Fibroblast of skin of scalp (primary cell): ENCODE data around the gene F13A1.

Experiments
- DNase-seq: peaks from one replicate; pipeline ENCODE4 v3.0.0-alpha.2; 2013

F13A1 gene

GRCh38 chr6:6243846-6244245 is 76.6 kb downstream of the F13A1 start:
- DNase-seq: no peak

- no peak for DNase-seq
Observed at GRCh38 chr6:6239598-6240581, 80.6 kb downstream of the F13A1 start.

GRCh38 chr6:6236730-6237469 is 83.6 kb downstream of the F13A1 start:
- no peak for DNase-seq

- DNase-seq: no peak
Observed at GRCh38 chr6:6235786-6236185, 84.7 kb downstream of the F13A1 start.

- DNase-seq: no peak
Observed at GRCh38 chr6:6234963-6235362, 85.5 kb downstream of the F13A1 start.

- no peak for DNase-seq
Observed at GRCh38 chr6:6230286-6230685, 90.2 kb downstream of the F13A1 start.

- DNase-seq: no peak
Observed at GRCh38 chr6:6227896-6228295, 92.6 kb downstream of the F13A1 start.

GRCh38 chr6:6225885-6226529 is 94.5 kb downstream of the F13A1 start:
- no peak for DNase-seq

- no peak for DNase-seq
Observed at GRCh38 chr6:6224933-6225486, 95.5 kb downstream of the F13A1 start.

- DNase-seq: peak; percentile 65
Observed at GRCh38 chr6:6221787-6222535, 98.5 kb downstream of the F13A1 start.

GRCh38 chr6:6220718-6221117 is 99.7 kb downstream of the F13A1 start:
- peak; percentile 35 for DNase-seq

- DNase-seq: no peak
Observed at GRCh38 chr6:6219716-6220115, 100.7 kb downstream of the F13A1 start.

- peak; percentile 85 for DNase-seq
Observed at GRCh38 chr6:6218759-6219085, 101.7 kb downstream of the F13A1 start.

- peak; percentile 65 for DNase-seq
Observed at GRCh38 chr6:6217855-6218758, 102.4 kb downstream of the F13A1 start.

- no peak for DNase-seq
Observed at GRCh38 chr6:6210994-6211393, 109.5 kb downstream of the F13A1 start.

GRCh38 chr6:6202886-6203285 is 117.6 kb downstream of the F13A1 start:
- no peak for DNase-seq

- no peak for DNase-seq
Observed at GRCh38 chr6:6201200-6201599, 119.3 kb downstream of the F13A1 start.

GRCh38 chr6:6199678-6200077 is 120.8 kb downstream of the F13A1 start:
- DNase-seq: no peak

- DNase-seq: no peak
Observed at GRCh38 chr6:6196762-6197161, 123.7 kb downstream of the F13A1 start.

GRCh38 chr6:6195080-6195479 is 125.4 kb downstream of the F13A1 start:
- DNase-seq: no peak

GRCh38 chr6:6193221-6193745 is 127.2 kb downstream of the F13A1 start:
- peak; percentile 76 for DNase-seq
